Non-pigmented ciliary epithelial cell (primary cell): ENCODE measurements around the gene TMEM271.
A peak's percentile ranks its signal among the peaks of the same experiment; 100 is the strongest.
"Not testable (repeated sequence)": the region's sequence is repeated elsewhere in the genome, so short reads cannot be mapped to it uniquely, and the experiment has no call there.

Experiments used
- DNase-seq: peaks from one replicate; pipeline ENCODE4 v3.0.0-alpha.2; 2010; ENCODE audit warnings: low read depth

Gene TMEM271

DNA sequence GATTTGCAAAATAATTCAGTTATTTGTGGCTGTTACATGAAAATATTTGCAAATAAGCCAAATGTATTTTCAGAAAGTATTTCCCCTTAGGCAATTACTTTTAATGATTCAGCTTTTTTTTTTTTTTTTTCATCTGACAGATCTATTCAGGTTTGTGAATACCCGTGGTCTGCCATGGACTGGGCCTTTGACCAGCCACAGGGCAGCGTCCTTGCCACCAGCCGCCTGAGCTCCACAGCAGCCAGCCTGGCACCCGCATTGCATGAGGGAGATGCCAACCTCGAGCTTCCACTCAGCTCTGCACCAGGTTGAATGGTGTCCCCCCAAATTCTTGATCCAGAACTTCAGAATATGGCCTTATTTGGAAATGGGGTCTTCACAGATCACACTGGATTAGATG lies 14.7 kb downstream of the TMEM271 start:
- no peak for DNase-seq

DNA sequence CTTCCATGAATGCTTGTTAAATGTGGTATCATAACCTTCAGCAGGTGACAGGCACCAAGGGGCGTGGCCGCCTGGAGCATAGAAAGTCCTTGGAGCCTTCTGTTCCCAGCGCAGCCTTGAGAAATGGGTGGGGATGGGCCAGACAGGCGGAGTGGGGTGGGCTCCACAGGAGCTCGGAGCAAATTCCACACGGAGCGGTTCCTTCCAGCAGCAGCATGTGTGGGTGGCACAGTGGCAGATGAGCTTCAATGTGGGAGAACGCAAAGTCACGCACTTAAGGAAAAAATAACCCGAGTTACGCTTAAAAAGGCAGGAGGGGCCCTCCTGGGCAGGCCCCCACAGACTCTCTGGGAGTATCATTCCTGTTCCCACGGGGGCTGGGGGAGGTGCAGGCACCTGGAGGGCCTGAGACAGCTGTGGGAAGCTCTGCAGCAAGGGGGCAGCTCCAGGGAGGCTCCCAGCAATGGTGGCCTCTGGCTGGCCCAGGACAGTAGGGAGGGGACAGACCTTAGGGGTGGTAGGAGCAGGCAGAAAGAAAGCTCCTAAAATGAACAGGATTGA lies 15.3 kb downstream of the TMEM271 start:
- no peak for DNase-seq

DNA sequence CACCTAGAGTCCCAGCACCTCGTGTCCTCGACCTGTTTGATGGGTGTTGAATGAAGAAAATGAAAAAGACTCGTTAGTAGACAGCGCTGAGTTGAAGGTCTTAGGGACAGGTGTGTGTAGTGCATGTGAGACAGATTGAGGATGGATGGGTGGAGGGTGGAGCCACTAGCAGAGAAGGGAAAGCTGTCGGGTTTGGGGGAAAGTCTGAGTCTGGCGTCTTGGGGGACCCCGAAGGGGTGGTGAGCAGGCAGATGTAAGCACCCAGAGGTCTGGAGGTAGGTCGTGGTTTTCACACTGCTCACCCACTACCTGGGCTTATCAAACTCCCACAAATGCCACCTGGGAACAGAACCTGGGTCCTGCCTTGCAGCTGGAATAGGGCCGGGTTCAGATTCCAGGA lies 16.0 kb downstream of the TMEM271 start:
- no peak for DNase-seq

DNA sequence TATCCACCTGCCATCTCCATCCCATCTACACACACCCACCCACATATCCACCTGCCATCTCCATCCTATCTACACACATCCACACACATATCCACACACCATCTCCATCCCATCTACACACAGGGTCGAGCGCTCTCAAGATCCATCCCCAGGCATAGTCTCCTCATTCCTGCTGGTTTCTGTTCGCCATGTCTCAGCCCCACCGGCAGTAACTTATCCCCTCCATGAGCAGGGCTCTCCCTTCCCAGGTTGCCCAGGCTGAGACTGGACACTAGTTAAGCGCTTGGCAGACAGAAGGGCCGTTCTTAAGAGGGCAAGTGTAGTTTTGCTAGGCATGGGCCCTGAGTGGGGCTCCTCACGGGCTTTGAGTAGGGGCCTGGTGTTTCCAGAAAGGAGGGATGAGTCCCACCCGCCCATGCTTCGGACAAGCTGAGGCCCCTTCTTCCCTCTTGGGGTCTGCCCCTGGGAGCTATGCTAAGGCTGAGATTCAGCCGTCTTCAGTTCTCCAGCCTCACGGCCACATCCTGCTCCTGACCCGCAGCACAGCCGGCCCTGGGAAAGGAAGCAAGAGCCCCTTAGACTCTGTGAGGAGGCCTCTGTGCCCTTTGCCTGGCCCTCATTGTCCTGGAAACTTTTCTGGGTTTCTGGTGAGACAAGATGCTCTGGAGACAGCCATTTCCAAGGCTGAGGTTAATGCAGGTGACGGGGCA lies 20.4 kb downstream of the TMEM271 start:
- DNase-seq, result no peak

DNA sequence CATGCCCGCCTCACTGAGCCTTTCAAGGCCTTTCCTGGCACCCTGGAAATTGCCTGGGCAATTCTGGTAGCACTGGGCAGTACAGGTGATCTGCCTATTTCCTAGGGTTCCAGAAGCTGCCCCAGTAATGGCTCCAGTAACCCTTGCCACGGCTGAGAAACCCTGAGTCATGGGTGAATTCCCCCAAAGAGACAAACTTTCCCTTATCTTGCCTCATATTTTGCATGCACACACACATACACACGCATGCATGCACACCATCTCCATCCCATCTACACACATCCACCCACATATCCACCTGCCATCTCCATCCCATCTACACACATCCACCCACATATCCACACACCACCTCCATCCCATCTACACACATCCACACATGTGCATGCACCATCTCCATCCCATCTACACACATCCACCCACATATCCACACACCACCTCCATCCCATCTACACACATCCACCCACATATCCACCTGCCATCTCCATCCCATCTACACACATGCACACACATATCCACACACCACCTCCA lies 21.2 kb downstream of the TMEM271 start:
- not testable (repeated sequence) for DNase-seq

DNA sequence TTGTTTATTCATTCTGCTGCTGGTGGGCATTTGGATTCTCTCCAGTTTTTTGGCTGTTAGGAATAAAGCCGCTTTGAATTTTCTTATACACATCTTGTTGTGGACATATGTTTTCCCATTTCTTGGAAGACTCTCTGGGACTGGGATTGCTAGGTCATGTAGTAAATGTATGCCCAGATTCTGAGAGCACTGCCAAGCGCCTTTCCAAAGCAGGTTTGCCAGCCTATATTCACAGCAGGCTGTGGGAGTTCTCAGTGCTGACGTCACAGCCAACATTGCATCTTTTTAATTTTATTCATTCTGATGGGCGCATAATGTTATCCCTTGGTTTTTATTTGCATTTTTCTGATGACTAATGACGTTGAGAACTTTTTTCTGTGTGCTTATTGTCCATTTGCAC lies 24.1 kb downstream of the TMEM271 start:
- DNase-seq, result no peak

DNA sequence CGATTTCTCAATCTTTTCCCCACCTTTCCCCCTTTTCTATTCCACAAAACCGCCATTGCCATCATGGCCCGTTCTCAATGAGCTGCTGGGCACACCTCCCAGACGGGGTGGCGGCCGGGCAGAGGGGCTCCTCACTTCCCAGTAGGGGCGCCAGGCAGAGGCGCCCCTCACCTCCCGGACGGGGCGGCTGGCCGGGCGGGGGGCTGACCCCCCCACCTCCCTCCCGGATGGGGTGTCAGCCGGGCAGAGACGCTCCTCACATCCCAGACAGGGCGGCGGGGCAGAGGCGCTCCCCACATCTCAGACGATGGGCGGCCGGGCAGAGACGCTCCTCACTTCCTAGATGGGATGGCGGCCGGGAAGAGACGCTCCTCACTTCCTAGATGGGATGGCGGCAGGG lies 25.8 kb downstream of the TMEM271 start:
- DNase-seq, result not testable (repeated sequence)

DNA sequence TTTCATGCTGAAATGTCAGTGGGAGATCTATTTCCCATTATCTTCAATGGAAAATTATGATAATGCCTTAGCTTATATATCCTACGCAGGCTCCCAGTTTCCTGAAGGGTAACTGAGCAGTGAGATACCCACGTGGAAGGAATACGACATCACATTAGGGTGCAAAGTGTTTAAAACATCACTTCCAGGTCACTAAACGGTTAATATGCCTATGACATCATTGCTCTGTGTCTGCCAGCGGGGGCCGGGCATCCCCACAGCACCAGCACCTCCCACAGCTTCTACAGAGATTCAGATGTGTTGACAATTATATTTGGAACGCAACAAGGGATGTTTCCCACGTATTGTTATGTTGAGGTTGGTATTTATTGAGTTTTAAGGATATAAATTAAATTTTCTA lies 27.1 kb downstream of the TMEM271 start:
- DNase-seq, result peak; percentile 1

DNA sequence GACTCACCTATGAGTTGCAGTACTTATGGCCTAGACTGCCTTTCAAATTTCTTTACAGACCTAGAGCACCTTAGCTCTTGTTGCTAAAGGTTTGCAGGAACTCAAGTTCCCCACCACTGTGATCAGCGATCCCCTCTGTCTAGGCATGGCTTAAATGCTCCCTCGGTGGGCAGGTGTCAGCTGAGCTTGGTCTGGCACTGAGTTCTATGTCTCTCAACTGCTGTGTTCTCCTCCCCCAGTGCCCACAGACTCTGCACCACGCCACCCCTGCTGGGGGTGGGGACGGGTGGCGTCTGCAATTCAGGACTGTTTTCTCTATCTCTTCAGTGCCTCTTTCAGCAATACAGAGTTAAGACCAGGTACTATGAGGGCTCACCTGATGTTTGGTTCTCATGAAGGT lies 30.5 kb downstream of the TMEM271 start:
- no peak for DNase-seq

DNA sequence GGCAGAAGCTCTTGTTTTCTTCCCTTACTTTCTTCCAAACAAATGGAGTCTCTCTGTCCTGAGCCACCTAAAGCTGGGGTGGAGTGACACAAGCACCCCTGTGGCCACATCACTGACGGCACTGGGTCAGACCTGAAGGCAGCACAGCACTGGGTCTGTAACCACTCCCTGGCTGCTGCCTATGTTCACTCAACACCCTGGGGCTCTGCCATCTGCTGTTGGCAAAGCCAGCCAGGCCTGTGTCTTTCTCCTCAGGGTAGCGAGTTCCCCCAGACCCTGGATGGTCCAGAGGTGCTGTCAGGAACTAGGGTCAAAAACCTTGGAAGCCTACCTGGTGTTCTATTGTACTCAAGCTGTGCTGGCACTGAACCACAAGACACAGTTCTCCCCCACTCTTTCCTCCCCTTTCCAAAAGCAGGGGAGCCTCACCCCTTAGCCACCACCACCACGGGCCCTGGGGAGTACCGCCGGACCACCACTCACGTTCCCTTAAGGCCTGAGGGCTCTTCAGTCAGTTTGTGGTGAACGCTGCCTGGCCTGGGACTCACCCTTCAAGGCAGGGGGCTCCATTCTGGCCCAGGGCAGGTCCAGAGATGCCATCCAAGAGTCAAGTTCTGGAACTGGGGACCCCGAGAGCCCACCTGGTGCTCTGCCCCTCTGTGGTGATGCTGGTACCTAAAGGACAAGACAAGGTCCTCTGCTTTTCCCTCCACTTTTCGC lies 31.5 kb downstream of the TMEM271 start:
- DNase-seq, result no peak

DNA sequence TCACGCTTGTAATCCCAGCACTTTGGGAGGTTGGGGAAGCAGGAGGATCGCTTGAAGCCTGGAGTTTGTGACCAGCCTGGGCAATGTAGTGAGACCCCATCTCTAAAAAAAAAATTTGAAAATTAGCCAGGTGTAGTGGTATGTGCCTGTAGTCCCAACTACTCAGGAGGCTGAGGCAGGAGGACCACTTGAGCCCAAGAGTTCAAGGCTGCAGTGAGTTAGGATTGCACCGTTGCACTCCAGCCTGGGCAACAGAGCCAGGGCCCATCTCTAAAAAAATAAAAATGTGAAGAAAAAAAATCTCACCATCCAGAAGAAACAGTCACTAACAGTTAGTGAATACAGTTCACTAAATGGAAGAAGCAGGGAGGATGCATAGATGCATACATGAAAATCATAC lies 34.8 kb downstream of the TMEM271 start:
- DNase-seq, result no peak

DNA sequence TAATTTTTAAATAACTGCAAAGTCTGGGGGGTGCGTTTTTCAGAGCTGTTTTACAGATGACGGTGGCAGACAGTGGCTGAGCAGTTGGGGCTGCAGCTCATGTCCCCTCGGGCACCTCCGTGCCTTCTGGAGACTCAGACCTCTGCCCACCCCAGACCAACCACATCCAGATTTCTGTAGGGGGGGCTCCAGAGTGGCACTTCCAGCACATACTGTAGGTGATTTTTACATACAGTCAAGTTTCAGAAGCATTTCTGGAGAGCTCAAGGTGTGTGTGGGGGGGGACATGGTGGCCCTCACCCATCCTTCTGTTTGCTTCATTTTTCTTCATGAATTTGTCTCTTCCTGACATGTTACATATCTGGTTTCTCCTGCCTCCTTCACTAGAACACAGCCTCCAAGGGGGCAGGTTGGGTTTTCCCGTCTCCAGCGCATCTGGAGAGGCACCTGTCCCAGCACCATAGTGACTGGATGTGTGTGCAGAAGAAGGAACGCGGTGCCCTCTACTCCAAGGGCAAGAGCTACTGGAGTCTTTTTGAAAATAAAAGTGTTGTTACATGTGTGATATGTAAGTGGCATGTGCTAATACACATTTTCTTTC lies 37.5 kb downstream of the TMEM271 start:
- DNase-seq, result no peak

DNA sequence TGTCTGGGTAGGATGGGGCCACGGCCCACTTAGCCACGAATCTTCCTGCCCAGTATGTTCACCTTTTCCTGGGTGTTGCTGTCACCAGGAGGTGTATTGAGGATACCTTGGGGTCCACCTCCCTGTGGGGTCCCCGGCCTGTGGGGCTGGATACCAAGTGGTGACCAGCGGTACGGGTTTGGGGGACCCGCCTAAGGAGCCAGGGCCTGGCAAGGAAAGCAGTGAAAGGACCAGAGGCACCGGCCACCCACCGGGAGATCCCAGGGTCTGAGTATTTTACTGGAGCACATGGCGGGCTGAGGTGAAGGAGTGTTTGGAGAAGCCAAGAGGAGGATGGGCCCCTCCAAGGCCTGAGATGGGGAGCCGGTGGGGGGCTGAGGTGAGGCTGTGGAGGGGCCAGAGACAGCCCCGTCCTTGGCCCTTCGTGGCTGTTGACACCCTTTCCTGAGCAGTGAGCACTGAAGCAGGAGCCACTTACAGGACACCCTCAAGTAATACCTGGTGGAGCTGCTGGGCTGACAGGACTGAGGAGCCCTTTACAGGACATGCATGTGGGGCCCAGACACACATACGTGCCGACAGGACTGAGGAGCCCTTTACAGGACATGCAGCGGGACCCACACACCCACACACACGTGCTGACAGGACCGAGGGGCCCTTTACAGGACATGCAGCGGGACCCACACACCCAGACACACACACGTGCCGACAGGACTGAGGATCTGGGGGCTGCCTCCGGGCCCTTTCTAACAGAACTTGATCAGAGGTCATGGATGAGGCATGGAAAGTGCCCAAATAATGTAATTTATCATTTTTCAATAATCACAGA lies 38.4 kb downstream of the TMEM271 start:
- DNase-seq, result no peak

DNA sequence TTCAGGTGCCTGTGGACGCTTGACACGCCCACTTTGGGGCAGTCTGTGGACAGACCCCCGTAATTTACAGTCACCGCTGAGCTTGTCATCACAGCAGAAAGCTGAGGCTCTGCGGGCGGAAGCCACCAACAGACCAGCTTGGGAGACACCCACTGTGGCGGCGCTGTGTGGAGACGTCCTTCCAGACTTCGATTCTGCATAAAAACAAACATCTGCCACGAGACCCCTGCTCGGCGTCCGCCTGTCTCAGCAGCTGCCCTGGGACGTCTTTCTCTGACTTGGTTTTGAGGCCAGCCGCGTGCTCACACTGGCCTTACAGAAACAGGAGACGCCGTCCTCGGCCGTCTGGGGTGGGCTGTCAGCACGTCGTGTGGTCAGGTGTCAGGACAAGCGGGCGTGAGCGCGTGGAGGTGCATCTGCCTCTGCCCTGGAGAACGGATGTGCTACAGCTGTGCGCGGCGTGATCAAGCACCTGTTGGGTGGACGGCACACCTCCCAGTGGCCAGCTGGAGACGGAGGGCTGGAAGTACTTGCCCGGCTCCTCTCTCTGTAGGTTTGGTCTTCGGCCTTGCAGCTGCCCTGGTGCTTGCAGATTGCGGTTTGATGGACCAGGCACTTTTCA lies 39.6 kb downstream of the TMEM271 start:
- DNase-seq, result no peak

DNA sequence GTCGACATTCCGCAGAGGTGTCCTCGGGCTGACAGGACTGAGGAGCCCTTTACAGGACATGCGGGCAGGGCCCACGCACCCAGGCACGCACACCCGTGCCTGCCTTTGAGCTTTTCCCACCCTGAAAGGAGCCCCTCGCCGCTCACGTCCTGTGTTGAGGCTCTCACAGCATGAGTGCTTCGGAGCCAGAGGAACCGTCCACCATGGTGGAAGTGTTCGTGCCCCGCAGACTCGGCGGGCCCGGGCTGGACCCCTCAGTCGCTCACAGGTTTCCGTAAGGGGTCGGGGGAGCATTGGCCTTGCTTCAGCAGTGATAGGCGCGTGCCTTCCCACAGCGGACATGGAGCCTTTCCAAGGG lies 40.2 kb downstream of the TMEM271 start:
- no peak for DNase-seq

DNA sequence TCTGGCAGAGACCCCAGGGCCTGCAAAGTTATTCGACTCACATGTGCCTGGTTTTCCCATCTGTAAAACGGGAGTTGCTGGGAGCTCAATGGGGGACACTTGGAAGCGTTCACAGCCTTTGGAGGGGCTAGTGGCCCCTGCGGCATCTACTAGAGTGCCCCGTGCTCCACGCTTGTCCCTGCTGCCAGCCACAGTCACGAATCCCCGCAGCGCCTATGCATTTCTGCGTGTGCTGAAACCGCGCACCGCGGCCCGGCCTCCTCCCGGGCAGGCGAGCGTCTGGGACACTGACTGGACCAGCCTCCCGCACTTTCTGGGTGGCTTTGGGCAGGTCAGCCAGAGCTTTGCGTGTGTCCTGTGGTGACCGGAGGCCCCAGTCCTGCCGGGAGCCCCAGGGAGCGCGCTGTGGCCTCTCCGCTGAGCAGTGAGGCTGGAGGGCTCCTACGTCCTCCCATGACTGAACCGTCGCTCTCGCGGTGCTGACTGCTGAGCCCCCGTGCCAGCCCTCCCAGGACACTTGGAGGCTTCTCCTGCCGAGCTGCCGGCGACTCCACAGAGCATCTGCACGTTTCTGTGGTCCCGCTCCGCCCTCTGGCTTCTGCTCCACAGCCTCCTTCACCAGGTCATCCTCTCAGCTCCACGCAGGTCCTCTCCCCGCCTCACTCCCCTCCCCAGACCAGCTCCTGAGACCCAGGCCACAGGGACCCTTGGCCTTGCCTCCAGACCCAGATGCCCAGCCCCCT lies 40.7 kb downstream of the TMEM271 start:
- no peak for DNase-seq

DNA sequence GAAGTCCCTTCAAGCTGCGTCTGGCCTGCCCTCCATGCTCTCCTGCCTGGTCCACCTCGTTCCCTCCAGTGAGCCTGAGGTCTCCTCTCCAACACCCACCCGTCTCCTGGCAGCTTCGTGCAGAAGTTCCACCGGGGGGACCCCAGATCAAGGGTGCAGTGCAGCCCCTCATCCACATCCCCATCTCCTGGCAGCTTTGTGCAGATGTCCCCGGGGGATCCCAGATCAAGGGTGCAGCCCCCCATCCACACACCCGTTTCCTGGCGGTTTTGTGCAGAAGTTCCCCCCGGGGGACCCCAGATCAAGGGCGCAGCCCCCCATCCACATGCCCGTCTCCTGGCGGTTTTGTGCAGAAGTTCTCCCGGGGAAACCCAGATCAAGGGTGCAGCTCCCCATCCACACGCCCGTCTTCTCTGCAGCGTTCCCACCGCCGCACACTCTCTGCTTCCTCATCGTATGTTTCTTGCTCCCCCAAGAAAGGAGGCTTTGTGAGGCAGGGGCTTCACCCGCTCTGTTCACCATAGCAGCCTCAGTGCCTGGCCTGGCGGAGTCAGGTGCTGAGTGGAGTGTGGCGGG lies 41.4 kb downstream of the TMEM271 start:
- DNase-seq, result no peak

DNA sequence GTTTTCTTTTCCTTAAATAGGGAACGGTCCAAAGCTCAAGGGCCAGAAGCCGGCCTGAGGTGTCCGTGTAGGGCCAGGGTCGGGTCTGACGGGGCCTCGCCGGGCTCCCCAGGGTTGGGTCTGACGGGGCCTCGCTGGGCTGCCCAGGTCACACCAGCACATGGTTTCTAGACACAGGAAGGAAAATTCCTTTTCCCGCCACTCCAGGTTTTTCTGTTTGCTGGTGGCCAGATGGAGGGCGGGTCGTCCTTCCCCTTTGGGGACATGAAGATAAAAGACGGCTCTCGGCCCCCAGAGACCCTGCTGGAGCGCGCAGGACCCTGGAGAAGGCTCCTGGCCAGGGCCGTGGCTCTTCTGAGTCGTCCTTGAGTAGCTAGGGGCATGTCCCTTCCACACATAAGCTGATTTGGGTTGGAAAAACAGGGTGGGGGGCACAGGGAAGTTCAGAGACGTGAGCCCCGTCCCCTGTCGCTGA lies 42.0 kb downstream of the TMEM271 start:
- DNase-seq, result no peak

DNA sequence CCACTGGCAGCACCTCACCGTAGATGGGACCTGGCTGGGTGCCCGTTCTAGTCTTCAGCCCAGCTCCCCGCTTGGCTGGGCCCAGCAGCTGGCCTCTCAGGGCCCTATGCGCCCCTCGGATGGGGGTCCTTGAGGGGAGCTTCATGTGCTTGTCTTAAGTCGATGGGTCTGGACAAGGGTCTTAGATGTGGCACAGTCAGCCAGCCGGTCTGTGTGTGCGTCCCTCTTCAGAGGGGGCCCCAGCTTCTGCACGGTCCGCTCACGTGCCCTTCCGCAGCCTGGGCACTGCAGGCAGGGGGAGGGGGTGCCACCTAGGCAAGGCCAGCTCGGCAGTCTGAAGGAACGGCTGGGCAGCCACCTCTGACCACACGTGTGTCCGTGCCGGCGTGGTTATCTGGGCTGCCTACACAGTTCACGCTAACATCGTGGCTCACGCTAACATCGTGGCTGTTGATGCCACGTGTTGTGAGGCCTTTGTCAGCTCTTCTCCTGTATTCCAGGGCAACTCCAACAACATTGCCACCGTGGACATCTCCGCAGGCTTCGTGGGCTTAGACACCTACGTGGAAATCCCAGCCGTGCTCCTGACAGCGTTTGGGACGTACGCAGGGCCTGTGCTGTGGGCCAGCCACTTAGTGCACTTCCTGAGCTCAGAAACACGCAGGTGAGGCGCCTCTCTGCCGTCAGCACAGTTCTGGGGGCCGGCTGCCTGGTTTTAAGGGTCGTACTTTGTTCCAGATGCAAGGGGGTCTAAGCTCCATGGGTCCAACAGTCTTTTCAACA lies 42.6 kb downstream of the TMEM271 start:
- DNase-seq, result no peak
